H1 (cell line): ENCODE measurements around the gene ZNF254.

Experiments
- ATF2 ChIP-seq: IDR thresholded peaks from 2 replicates; pipeline ENCODE4 v1.6.1; 2012; ENCODE audit warnings: low read length, inconsistent platforms
- CREB1 ChIP-seq: IDR thresholded peaks from 2 replicates; pipeline ENCODE4 v1.6.1; 2012; ENCODE audit warnings: inconsistent platforms
- CTCF ChIP-seq, 3 experiments: IDR thresholded peaks; 1 replicate in 2 of 3; 2 replicates in 1 of 3; pipeline versions ENCODE4 v1.5.1 to v1.6.1; 2011; ENCODE audit warnings: low read length in 3 of 3, mild to moderate bottlenecking in 3 of 3, inconsistent platforms in 2 of 3, low read depth in 1 of 3, moderate library complexity in 1 of 3; ENCODE audit not compliant: insufficient read depth in 1 of 3; ENCODE audit errors: control extremely low read depth in 1 of 3
- FOSL1 ChIP-seq: IDR thresholded peaks from 2 replicates; pipeline ENCODE4 v1.6.1; 2011; ENCODE audit warnings: mild to moderate bottlenecking, low read depth, low read length, moderate library complexity; ENCODE audit not compliant: insufficient read depth
- POLR2AphosphoS5 ChIP-seq: IDR thresholded peaks from 2 replicates; pipeline ENCODE4 v1.6.1; 2011; ENCODE audit warnings: low read depth, low read length
- RFX5 ChIP-seq: IDR thresholded peaks from 2 replicates; pipeline ENCODE4 v1.6.1; 2011; ENCODE audit warnings: low read depth, low read length, improper control_type of control experiment, borderline replicate concordance
- SIN3A ChIP-seq, 2 experiments: IDR thresholded peaks in 1 of 2; conservative IDR thresholded peaks in 1 of 2; 2 replicates each; pipeline ENCODE4 v1.6.1; 2011 to 2012; ENCODE audit warnings: low read length in 2 of 2, improper control_type of control experiment in 1 of 2, low read depth in 1 of 2, mild to moderate bottlenecking in 1 of 2
- SIX5 ChIP-seq: IDR thresholded peaks from 2 replicates; pipeline ENCODE4 v1.6.1; 2011; ENCODE audit warnings: mild to moderate bottlenecking, low read depth, low read length
- TCF12 ChIP-seq: IDR thresholded peaks from 2 replicates; pipeline ENCODE4 v1.6.1; 2011; ENCODE audit warnings: low read depth, mild to moderate bottlenecking, low read length
- TEAD4 ChIP-seq: IDR thresholded peaks from 2 replicates; pipeline ENCODE4 v1.6.1; 2012; ENCODE audit warnings: low read depth, low read length, inconsistent platforms, mixed read lengths

- TF ChIP-seq ATF2: no peak
- no peak for TF ChIP-seq RFX5
- no peak for TF ChIP-seq POLR2AphosphoS5
- no peak for TF ChIP-seq CTCF (IDR thresholded peaks at IDR 0.05; ENCODE audit: control extremely low read depth in 1 of 3, insufficient read depth in 1 of 3, low read depth in 1 of 3, low read length in 3 of 3)
- no peak for TF ChIP-seq SIX5
- no peak for TF ChIP-seq TEAD4
- TF ChIP-seq TCF12: no peak
- no peak for TF ChIP-seq CREB1
- TF ChIP-seq FOSL1: no peak
- TF ChIP-seq SIN3A (conservative IDR thresholded peaks at IDR 0.05 in 1 of 2, IDR thresholded peaks at IDR 0.05 in 1 of 2; ENCODE audit: low read depth in 1 of 2, low read length in 2 of 2): no peak
These were observed 23.7 kb upstream of the ZNF254 start for GRCh38 chr19:24063295-24063694.
